ENCODE data around the gene FAF1. TPM values are rescaled to one million over a fixed set of nuclear protein-coding genes. Genes with fewer than 3 reads are reported as not detected.
"Not testable (repeated sequence)": the region's sequence is repeated elsewhere in the genome, so short reads cannot be mapped to it uniquely, and the experiment has no call there.

Gene FAF1
- total RNA-seq, 4 donors from 2014 or later = 47.1 to 87.0 (median 79.4) TPM

DNA sequence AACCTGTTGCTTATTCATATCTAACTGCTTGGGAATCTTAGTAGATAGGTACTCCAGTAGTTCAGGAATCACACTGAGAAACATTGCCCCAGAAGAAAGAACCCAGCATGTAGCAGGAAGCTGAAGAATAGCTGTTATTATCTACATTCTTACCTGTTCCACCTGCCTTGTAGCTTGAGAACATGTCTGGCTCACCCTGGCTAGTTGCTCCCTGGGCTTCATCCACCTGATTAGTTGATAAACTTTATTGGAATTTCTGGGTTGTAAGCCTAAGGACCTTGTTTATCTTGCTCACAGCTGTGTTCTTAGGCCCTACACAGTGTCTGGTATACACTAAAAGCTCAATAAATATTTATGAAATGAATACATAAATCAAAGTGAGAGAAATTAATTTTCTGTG is 430.6 kb downstream of the FAF1 start:
- no peak for DNase-seq
- intact Hi-C loops (cut with DNase I) = no loop called here
- Histone ChIP-seq H3K27me3 (no peaks in the 10 kb centered on the region), H3K9me3 (no peaks in the 10 kb centered on the region), H3K4me3 (replicated peaks in 1 of 3) (no peak overlapping the region), H3K27ac (no peak overlapping the region), H3K4me1 (no peaks in the 10 kb centered on the region), H3K36me3 (no peaks in the 10 kb centered on the region)
- TF ChIP-seq POLR2A (IDR thresholded peaks at IDR 0.05) (no peak), CTCF (IDR thresholded peaks at IDR 0.05) (no peak)

- H3K27me3 ChIP-seq; H3K36me3 ChIP-seq; H3K9me3 ChIP-seq; DNase-seq; H3K4me1 ChIP-seq; intact Hi-C loops (cut with DNase I); H3K27ac ChIP-seq; H3K4me3 ChIP-seq (replicated peaks in 1 of 3): not testable (repeated sequence)
- 98 to 100% methylated on average over 3 of the region's 3 CpGs for WGBS, 2 donors
These were observed 432.1 kb downstream of the FAF1 start for GRCh38 chr1:50527987-50528320.

DNA sequence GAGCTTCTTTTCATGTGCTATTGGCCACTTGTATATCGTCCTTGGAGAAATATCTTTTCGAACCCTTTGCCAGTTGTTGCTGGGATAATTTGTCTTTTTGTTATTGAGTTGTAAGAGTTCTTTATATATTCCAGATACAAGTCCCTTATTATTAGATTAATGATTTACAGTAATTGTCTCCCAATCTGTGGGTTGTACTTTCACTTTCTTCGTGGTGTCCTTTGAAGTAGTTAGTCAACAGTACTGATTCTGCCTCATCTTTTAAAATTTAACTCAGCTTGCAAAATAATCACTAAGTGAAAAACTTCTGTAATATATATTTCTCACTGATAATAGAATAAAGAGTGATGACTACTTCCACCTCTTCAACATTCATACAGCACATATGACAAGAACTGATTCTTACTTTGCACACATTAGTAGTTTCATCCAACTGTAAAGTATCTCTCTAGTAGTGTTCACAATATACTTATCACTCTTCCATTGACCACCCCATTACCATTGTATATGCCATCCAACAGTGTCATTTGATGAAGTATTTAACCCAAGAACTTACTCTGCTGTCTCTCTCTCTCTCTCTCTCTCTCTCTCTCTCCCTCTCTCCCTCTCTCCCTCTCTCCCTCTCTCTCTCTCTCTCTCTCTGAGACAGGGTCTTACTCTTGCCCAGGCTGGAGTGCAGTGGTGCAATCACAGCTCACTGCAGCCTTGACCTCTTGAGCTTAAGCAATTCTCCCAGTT is 432.6 kb downstream of the FAF1 start:
- H3K36me3 ChIP-seq = no peaks in the 10 kb centered on the region
- intact Hi-C loops (cut with DNase I) = no loop called here
- H3K4me1 ChIP-seq = no peaks in the 10 kb centered on the region
- 95 to 98% methylated on average over 3 of the region's 3 CpGs for WGBS, 2 donors
- H3K4me3 ChIP-seq (replicated peaks in 1 of 3) = no peak overlapping the region
- DNase-seq = no peak
- no peak overlapping the region for H3K27ac ChIP-seq
- no peak for TF ChIP-seq CTCF (IDR thresholded peaks at IDR 0.05)
- TF ChIP-seq POLR2A (IDR thresholded peaks at IDR 0.05) = no peak
- H3K9me3 ChIP-seq = no peaks in the 10 kb centered on the region
- no peaks in the 10 kb centered on the region for H3K27me3 ChIP-seq

DNA sequence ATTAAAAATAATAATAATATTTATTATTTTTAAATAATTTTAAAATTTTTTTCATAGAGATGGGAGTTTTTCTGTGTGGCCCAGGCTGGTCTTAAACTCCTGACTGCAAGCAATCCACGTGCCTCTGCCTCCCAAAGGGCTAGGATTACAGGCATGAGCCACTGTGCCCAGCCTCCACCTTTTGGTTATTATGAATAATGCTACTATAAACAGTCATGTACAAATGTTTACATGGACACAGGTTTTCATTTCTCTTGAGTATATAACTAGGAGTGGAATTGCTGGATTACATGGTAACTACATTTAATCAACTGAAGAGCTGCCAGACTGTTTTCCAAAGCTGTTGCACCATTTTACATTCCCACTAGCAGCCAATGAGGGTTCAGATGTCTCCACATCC is 433.6 kb downstream of the FAF1 start:
- no peaks in the 10 kb centered on the region for H3K27me3 ChIP-seq
- 97 to 98% methylated on average over 1 of the region's 1 CpG for WGBS, 2 donors
- intact Hi-C loops (cut with DNase I) = no loop called here

DNA sequence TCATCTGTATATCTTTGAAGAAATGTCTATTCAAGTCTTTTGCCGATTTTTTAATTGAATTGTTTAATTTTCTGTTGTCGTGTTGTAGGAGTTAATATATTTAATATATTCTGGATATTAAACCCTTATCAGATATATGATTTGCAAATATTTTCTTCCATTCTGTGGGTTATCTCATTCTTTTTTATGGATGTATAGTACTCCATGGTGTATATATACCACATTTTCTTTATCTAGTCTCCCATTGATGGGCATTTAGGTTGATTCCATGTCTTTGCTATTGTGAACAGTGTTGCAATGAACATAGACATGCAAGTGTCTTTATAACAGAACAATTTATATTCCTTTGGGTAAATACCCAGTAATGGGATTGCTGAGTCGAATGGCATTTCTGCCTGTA is 436.5 kb downstream of the FAF1 start:
- Histone ChIP-seq H3K27ac (no peak overlapping the region), H3K4me1 (no peaks in the 10 kb centered on the region), H3K36me3 (no peaks in the 10 kb centered on the region), H3K9me3 (no peaks in the 10 kb centered on the region), H3K27me3 (no peaks in the 10 kb centered on the region), H3K4me3 (replicated peaks in 1 of 3) (no peak overlapping the region)
- WGBS, 2 donors = 97% methylated on average over 3 of the region's 3 CpGs
- TF ChIP-seq CTCF (IDR thresholded peaks at IDR 0.05) (no peak), POLR2A (IDR thresholded peaks at IDR 0.05) (no peak)
- DNase-seq = no peak
- intact Hi-C loops (cut with DNase I) = no loop called here

More for the DNA sequence above, 433.6 kb downstream of the FAF1 start:
- Histone ChIP-seq H3K4me1 (no peaks in the 10 kb centered on the region), H3K9me3 (no peaks in the 10 kb centered on the region), H3K36me3 (no peaks in the 10 kb centered on the region), H3K4me3 (replicated peaks in 1 of 3) (no peak overlapping the region), H3K27ac (no peak overlapping the region)
- DNase-seq = no peak
- TF ChIP-seq CTCF (IDR thresholded peaks at IDR 0.05) (no peak), POLR2A (IDR thresholded peaks at IDR 0.05) (no peak)
